ENCODE results near the gene RASL11A. TPM values are rescaled to one million over a fixed set of nuclear protein-coding genes. Genes with fewer than 3 reads are reported as not detected.

Gene RASL11A
- polyA plus RNA-seq, 1 experiment: 67.0 TPM

DNA sequence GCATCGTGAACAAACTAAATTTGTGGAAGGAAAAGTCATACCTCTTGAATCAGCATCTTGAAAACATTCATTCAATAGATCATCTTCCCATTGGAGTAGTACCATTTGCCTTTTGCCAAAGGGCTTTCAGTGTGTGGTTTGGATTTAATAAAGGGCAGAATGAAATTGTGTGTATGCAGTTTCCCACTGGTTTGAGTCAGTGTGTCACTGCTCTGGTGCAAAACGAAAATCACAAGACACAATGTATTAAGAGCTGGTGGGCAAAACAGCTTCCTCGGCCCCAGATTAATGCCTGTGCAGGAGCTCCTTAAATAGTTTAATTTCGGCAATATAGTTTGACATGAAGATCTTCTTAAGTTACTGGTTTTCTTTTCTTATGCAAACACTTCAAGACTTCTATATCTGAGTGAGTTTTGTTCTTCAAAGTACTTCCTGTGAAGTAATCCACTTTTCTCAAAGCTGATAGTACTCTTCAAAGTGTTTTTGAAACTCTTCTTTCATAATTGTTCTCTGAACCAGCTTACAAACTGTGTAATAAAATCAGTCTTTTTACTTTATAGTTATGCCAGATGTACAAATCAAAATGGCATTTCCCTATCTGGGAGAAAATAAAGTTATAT, 32.1 kb downstream of the RASL11A start:
- ChIA-PET CTCF (interaction anchor here (1.4 kb wide), 1 partner anchor 10 kb away, joined by 4 read pairs; no protein-coding TSS in a partner anchor), POLR2A (no interaction called here)
- DNase-seq (ENCODE audit: low read depth): no peak
- TF ChIP-seq, protein P1, sequence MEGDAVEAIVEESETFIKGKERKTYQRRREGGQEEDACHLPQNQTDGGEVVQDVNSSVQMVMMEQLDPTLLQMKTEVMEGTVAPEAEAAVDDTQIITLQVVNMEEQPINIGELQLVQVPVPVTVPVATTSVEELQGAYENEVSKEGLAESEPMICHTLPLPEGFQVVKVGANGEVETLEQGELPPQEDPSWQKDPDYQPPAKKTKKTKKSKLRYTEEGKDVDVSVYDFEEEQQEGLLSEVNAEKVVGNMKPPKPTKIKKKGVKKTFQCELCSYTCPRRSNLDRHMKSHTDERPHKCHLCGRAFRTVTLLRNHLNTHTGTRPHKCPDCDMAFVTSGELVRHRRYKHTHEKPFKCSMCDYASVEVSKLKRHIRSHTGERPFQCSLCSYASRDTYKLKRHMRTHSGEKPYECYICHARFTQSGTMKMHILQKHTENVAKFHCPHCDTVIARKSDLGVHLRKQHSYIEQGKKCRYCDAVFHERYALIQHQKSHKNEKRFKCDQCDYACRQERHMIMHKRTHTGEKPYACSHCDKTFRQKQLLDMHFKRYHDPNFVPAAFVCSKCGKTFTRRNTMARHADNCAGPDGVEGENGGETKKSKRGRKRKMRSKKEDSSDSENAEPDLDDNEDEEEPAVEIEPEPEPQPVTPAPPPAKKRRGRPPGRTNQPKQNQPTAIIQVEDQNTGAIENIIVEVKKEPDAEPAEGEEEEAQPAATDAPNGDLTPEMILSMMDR (IDR thresholded peaks at IDR 0.05; ENCODE audit: insufficient read depth, low read depth, low read length): no peak
- Histone ChIP-seq H3K36me3 (ENCODE audit: control insufficient read depth, insufficient read depth, low read length) (no peaks in the 10 kb centered on the region), H3K27me3 (ENCODE audit: control insufficient read depth, insufficient read depth, low read length) (peaks cover 8% of the 10 kb centered on the region), H3K4me3 (ENCODE audit: low read depth, low read length) (no peak overlapping the region)

DNA sequence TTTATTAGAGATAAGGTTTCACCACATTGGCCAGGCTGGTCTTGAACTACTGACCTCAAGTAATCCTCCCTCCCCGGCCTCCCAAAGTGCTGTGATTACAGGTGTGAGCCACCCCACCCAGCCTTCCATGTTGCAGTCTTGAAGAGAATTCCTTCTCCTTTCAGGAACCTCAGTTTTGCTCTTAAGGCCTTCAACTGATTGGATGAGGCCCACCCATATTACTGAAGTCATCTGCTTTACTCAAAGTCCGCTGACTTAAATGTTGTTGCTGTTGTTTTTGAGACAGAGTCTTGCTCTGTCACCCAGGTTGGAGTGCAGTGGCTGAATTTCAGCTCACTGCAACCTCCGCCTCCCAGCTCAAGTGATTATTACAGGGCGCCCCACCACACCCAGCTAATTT, 33.5 kb downstream of the RASL11A start:
- ChIA-PET CTCF (interaction anchor here (1.4 kb wide), 1 partner anchor 12 kb away, joined by 4 read pairs; no protein-coding TSS in a partner anchor), POLR2A (no interaction called here)
- Histone ChIP-seq H3K27me3 (ENCODE audit: control insufficient read depth, insufficient read depth, low read length) (peaks cover 5% of the 10 kb centered on the region; the same call in 1 of the 2 replicates), H3K36me3 (ENCODE audit: control insufficient read depth, insufficient read depth, low read length) (no peaks in the 10 kb centered on the region), H3K4me3 (ENCODE audit: low read depth, low read length) (no peak overlapping the region)
- DNase-seq (ENCODE audit: low read depth): no peak
- TF ChIP-seq, protein P1 (IDR thresholded peaks at IDR 0.05; ENCODE audit: insufficient read depth, low read depth, low read length): no peak

DNA sequence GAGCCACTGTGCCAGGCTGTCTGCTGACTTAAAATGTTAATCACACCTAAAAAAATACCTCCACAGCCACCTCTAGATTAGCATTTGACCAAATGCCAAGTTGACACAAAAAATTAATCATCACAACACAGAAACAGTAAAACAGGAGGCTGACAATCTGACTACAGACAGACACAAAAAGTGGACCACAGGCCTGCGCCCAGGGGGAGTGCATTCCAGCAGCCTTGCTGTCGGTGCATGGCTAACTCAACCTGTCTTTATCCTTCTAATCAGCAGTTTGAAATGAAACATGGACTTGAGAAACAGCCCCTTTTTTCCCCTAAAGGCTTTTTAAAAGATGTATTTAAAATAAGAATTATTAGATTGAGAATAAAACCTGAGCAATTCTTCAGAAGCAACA, 34.0 kb downstream of the RASL11A start:
- Histone ChIP-seq H3K4me3 (ENCODE audit: low read depth, low read length) (no peak overlapping the region), H3K27me3 (ENCODE audit: control insufficient read depth, insufficient read depth, low read length) (peaks cover 5% of the 10 kb centered on the region; the same call in 1 of the 2 replicates), H3K36me3 (ENCODE audit: control insufficient read depth, insufficient read depth, low read length) (no peaks in the 10 kb centered on the region)
- DNase-seq (ENCODE audit: low read depth): no peak
- ChIA-PET CTCF (interaction anchor here (0.7 kb wide), 1 partner anchor 51 kb away, joined by 3 read pairs; no protein-coding TSS in a partner anchor), POLR2A (no interaction called here)
- TF ChIP-seq, protein P1 (IDR thresholded peaks at IDR 0.05; ENCODE audit: insufficient read depth, low read depth, low read length): no peak

DNA sequence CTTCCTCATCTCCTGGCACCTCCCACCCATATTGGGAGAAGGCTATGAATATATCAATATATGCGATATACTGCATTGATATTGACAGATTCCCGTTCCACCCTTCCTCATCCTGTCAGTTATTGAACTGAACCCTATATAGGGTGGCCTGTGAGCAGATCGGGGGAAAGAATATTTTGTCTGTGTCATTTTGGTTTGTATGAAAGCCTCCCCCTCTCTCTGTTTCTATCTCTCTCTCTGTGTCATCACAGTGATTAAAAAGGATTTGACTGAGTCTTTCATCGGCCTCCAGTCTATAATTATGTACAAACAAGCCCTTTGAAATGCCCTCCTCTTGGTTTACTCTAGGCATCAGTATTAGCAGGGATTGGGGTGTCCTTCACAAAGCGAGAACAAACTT, 35.7 kb downstream of the RASL11A start:
- Histone ChIP-seq H3K36me3 (ENCODE audit: control insufficient read depth, insufficient read depth, low read length) (no peaks in the 10 kb centered on the region), H3K4me3 (ENCODE audit: low read depth, low read length) (no peak overlapping the region), H3K27me3 (ENCODE audit: control insufficient read depth, insufficient read depth, low read length) (peaks cover 2% of the 10 kb centered on the region; the same call in 1 of the 2 replicates)
- POLR2A ChIA-PET: no interaction called here
- DNase-seq (ENCODE audit: low read depth): no peak
- CTCF ChIA-PET: no interaction called here
- TF ChIP-seq, protein P1 (IDR thresholded peaks at IDR 0.05; ENCODE audit: insufficient read depth, low read depth, low read length): no peak

DNA sequence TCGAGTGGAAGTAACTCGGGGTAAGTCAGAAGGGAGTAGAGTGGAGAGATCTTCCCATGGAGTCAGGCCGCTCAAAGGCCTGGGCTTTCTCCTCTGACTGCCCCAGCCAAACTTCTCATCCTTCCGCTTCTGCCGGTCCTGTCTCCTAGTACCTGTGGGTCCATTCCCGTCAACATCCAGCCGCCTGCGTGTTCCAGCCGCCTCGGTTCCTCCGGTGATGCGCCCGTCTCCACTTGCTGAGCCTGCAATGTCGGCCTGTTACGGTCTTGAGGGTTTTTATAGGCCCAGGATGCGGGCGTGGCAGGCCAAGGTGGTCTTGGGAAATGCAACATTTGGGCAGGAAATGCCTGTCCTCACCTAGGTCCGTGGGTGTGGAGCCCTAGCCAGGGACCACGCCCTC, 38.3 kb downstream of the RASL11A start:
- TF ChIP-seq, protein P1 (IDR thresholded peaks at IDR 0.05; ENCODE audit: insufficient read depth, low read depth, low read length): no peak
- Histone ChIP-seq H3K36me3 (ENCODE audit: control insufficient read depth, insufficient read depth, low read length) (no peaks in the 10 kb centered on the region), H3K27me3 (ENCODE audit: control insufficient read depth, insufficient read depth, low read length) (no peaks in the 10 kb centered on the region), H3K4me3 (ENCODE audit: low read depth, low read length) (no peak overlapping the region)
- DNase-seq (ENCODE audit: low read depth): no peak
- ChIA-PET CTCF (no interaction called here), POLR2A (no interaction called here)

Measured in BJ (cell line).